Neuronal stem cell (in vitro differentiated cells): ENCODE measurements around the gene CDH2.
"Not testable (repeated sequence)": the region's sequence is repeated elsewhere in the genome, so short reads cannot be mapped to it uniquely, and the experiment has no call there.

Experiments used
- DNase-seq: peaks from one replicate; pipeline ENCODE4 v3.0.0-alpha.2; 2013; ENCODE audit warnings: low spot score
- H2AFZ ChIP-seq: one replicate; pipeline ENCODE4 v1.6.1; 2013; ENCODE audit warnings: mild to moderate bottlenecking, low read length, inconsistent platforms
- H2AK5ac ChIP-seq: 2 replicates; pipeline ENCODE4 v1.6.1; 2013; ENCODE audit warnings: low read depth, mild to moderate bottlenecking, inconsistent platforms, low read length, moderate library complexity, mixed read lengths
- H2BK120ac ChIP-seq: 2 replicates; pipeline ENCODE4 v1.6.1; 2013; ENCODE audit warnings: low read depth, mild to moderate bottlenecking, inconsistent platforms, low read length, moderate library complexity, mixed read lengths
- H2BK12ac ChIP-seq: one replicate; pipeline ENCODE4 v1.6.1; 2013; ENCODE audit warnings: low read length, inconsistent platforms
- H2BK15ac ChIP-seq: 2 replicates; pipeline ENCODE4 v1.6.1; 2013; ENCODE audit warnings: mild to moderate bottlenecking, low read length, inconsistent platforms, mixed read lengths
- H2BK5ac ChIP-seq: one replicate; pipeline ENCODE4 v1.6.1; 2013; ENCODE audit warnings: inconsistent platforms, mild to moderate bottlenecking, low read length, moderate library complexity
- H3K14ac ChIP-seq: one replicate; pipeline ENCODE4 v1.6.1; 2013; ENCODE audit warnings: low read length, inconsistent platforms
- H3K18ac ChIP-seq: 2 replicates; pipeline ENCODE4 v1.6.1; 2013; ENCODE audit warnings: low read length, inconsistent platforms
- H3K23ac ChIP-seq: 2 replicates; pipeline ENCODE4 v1.6.1; 2013; ENCODE audit warnings: low read depth, mild to moderate bottlenecking, mixed read lengths, low read length, inconsistent platforms; ENCODE audit not compliant: poor library complexity
- H3K27ac ChIP-seq: replicated peaks from 3 replicates; pipeline ENCODE4 v1.5.1; 2013; ENCODE audit warnings: low read length, inconsistent platforms
- H3K27me3 ChIP-seq, 3 experiments: 2 replicates each; pipeline ENCODE4 v1.6.1; 2013; ENCODE audit warnings: low read length in 3 of 3, mild to moderate bottlenecking in 2 of 3, inconsistent platforms in 1 of 3, low read depth in 1 of 3, mixed read lengths in 1 of 3, moderate library complexity in 1 of 3; ENCODE audit not compliant: control insufficient read depth in 3 of 3, insufficient read depth in 3 of 3
- H3K36me3 ChIP-seq, 2 donors: replicated peaks in 1 of 2; 2 replicates each; pipeline ENCODE4 v1.6.1; 2013; ENCODE audit warnings: low read length in 2 of 2; ENCODE audit not compliant: control insufficient read depth in 2 of 2, insufficient read depth in 2 of 2
- H3K4ac ChIP-seq: 2 replicates; pipeline ENCODE4 v1.6.1; 2013; ENCODE audit warnings: inconsistent platforms, mild to moderate bottlenecking, low read length, moderate library complexity
- H3K4me1 ChIP-seq, 2 donors: 1 replicate in 1 of 2; 2 replicates in 1 of 2; pipeline ENCODE4 v1.6.1; 2013; ENCODE audit warnings: low read length in 2 of 2, low read depth in 1 of 2; ENCODE audit not compliant: control insufficient read depth in 2 of 2, insufficient read depth in 1 of 2
- H3K4me2 ChIP-seq: one replicate; pipeline ENCODE4 v1.6.1; 2013; ENCODE audit warnings: mild to moderate bottlenecking, low read length, inconsistent platforms; ENCODE audit not compliant: insufficient read depth, poor library complexity, severe bottlenecking
- H3K4me3 ChIP-seq, 2 donors: 2 replicates each; pipeline ENCODE4 v1.5.1; 2013; ENCODE audit warnings: low read length in 2 of 2, mild to moderate bottlenecking in 2 of 2, inconsistent platforms in 1 of 2, moderate library complexity in 1 of 2
- H3K79me1 ChIP-seq: one replicate; pipeline ENCODE4 v1.6.1; 2013; ENCODE audit warnings: low read depth, mild to moderate bottlenecking, inconsistent platforms, low read length, moderate library complexity
- H3K9ac ChIP-seq: one replicate; pipeline ENCODE4 v1.6.1; 2013; ENCODE audit warnings: mild to moderate bottlenecking, low read depth, low read length, inconsistent platforms; ENCODE audit not compliant: poor library complexity
- H3K9me3 ChIP-seq, 2 donors: replicated peaks in 1 of 2; 2 replicates each; pipeline versions ENCODE3 to v1.6.1; 2013; ENCODE audit warnings: low read length in 2 of 2, mild to moderate bottlenecking in 2 of 2, inconsistent platforms in 1 of 2, low read depth in 1 of 2, mixed read lengths in 1 of 2, moderate library complexity in 1 of 2; ENCODE audit not compliant: control insufficient read depth in 2 of 2, insufficient read depth in 1 of 2
- H4K8ac ChIP-seq: one replicate; pipeline ENCODE4 v1.6.1; 2013; ENCODE audit warnings: low read depth, mild to moderate bottlenecking, inconsistent platforms, low read length, moderate library complexity
- H4K91ac ChIP-seq: one replicate; pipeline ENCODE4 v1.6.1; 2013; ENCODE audit warnings: low read length, low read depth, mild to moderate bottlenecking, inconsistent platforms; ENCODE audit not compliant: poor library complexity
- WGBS, 2 donors: extraction: QIAGEN DNeasy Blood & Tissue Kit; methylation state at CpG; one replicate each; pipeline ENCODE4 v1.1.7; 2013; ENCODE audit warnings: missing lambda C conversion rate in 2 of 2, mixed read lengths in 1 of 2; ENCODE audit not compliant: insufficient read length in 2 of 2, insufficient replicate concordance in 1 of 2; ENCODE audit errors: extremely low coverage in 2 of 2; 5-methylcytosine and 5-hydroxymethylcytosine counted together

Gene CDH2

DNA sequence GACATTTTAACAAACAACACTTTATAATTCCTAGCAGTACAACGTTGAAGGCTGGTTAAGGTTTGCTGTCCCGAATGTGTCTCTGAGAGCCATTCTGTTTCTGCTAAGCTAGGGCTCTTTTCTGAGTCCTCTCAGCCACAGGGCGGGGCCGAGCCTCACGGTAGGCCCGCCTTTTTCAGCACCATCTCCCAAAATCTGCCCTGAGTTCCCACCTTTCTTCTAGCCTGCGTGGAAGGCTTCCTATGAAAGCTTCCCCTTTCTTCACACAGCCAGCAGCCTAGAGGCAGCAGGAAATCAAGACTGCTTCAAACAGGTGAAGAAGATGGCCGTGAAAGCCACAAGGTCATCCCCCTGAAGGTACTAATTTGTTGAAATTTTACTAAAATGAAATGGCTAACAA lies 255.5 kb downstream of the CDH2 start:
- H2AK5ac ChIP-seq, result no peak overlapping the region
- peak overlapping the region; percentile 42 for H3K18ac ChIP-seq
- no peak overlapping the region for H3K14ac ChIP-seq
- H2AFZ ChIP-seq, result peak overlapping the region; percentile 61
- no peak for DNase-seq
- H3K4me2 ChIP-seq, result no peak overlapping the region
- no peak overlapping the region for H3K4me3 ChIP-seq
- H4K8ac ChIP-seq, result no peak overlapping the region
- H3K79me1 ChIP-seq, result no peaks in the 10 kb centered on the region
- H3K23ac ChIP-seq, result no peak overlapping the region
- no peaks in the 10 kb centered on the region for H3K27me3 ChIP-seq
- no peak overlapping the region for H3K9ac ChIP-seq
- no peak overlapping the region for H2BK15ac ChIP-seq
- no peaks in the 10 kb centered on the region for H3K36me3 ChIP-seq
- no peak overlapping the region for H4K91ac ChIP-seq
- no peak overlapping the region for H3K4ac ChIP-seq
- no CpG with 5 or more reads among the region's 8 CpGs for WGBS, 2 donors
- no peaks in the 10 kb centered on the region for H3K9me3 ChIP-seq
- H2BK120ac ChIP-seq, result no peak overlapping the region
- H2BK12ac ChIP-seq, result no peak overlapping the region
- no peak overlapping the region for H2BK5ac ChIP-seq
- peaks cover 14 to 31% of the 10 kb centered on the region in 2 donors for H3K4me1 ChIP-seq
- H3K27ac ChIP-seq, result peak overlapping the region; percentile 48

- no peak for DNase-seq
- Histone ChIP-seq H3K18ac (no peak overlapping the region), H3K23ac (no peak overlapping the region), H3K14ac (no peak overlapping the region), H3K9me3 (no peaks in the 10 kb centered on the region), H3K27me3 (no peaks in the 10 kb centered on the region), H2BK5ac (no peak overlapping the region), H2AK5ac (no peak overlapping the region), H3K27ac (peak overlapping the region; percentile 48), H4K8ac (no peak overlapping the region), H3K4ac (no peak overlapping the region), H2AFZ (peak overlapping the region; percentile 61), H2BK120ac (no peak overlapping the region), H3K9ac (no peak overlapping the region), H3K4me3 (no peak overlapping the region), H3K4me2 (no peak overlapping the region), H3K36me3 (no peaks in the 10 kb centered on the region), H4K91ac (no peak overlapping the region), H3K4me1 (peaks cover 14 to 31% of the 10 kb centered on the region in 2 donors), H2BK12ac (no peak overlapping the region), H3K79me1 (no peaks in the 10 kb centered on the region), H2BK15ac (no peak overlapping the region)
- no CpG with 5 or more reads among the region's 3 CpGs for WGBS, 2 donors
Measured at GRCh38 chr18:27920836-27921235, 256.1 kb downstream of the CDH2 start.

DNA sequence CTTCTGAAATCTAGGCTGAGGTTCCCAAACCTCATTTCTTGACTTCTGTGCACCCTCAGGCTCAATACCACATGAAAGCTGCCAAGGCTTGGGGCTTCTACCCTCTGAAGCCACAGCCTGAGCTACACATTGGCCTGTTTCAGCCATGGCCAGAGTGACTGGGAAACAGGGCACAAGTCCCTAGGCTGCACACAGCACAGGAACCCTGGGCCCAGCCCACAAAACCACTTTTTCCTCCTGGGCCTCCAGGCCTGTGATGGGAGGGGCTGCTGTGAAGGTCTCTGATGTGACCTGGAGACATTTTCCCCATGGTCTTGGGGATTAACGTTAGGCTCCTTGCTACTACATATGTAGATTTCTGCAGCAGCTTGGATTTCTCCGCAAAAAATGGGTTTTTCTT lies 270.7 kb downstream of the CDH2 start:
- not testable (repeated sequence) for H4K8ac ChIP-seq, H2BK120ac ChIP-seq, H3K9ac ChIP-seq, H3K4ac ChIP-seq, H3K27ac ChIP-seq, H3K4me1 ChIP-seq, H3K18ac ChIP-seq, H2BK5ac ChIP-seq, H3K23ac ChIP-seq, H3K14ac ChIP-seq, H3K27me3 ChIP-seq, H2AK5ac ChIP-seq, H3K36me3 ChIP-seq, H3K4me2 ChIP-seq, H3K79me1 ChIP-seq, H4K91ac ChIP-seq, H2AFZ ChIP-seq, H2BK12ac ChIP-seq, DNase-seq, H3K4me3 ChIP-seq, H2BK15ac ChIP-seq
- no CpG with 5 or more reads among the region's 2 CpGs for WGBS, 2 donors
- peaks cover 6 to 33% of the 10 kb centered on the region in 2 donors for H3K9me3 ChIP-seq

- Histone ChIP-seq H3K79me1 (peaks cover 2% of the 10 kb centered on the region), H3K4me3 (no peak overlapping the region), H2BK12ac (no peak overlapping the region), H3K4ac (no peak overlapping the region), H4K91ac (no peak overlapping the region), H2AFZ (no peak overlapping the region), H3K36me3 (no peaks in the 10 kb centered on the region), H3K4me1 (no peaks in the 10 kb centered on the region), H4K8ac (no peak overlapping the region), H3K27ac (no peak overlapping the region), H3K14ac (no peak overlapping the region), H2BK15ac (no peak overlapping the region), H2AK5ac (no peak overlapping the region), H3K23ac (no peak overlapping the region), H3K18ac (no peak overlapping the region), H3K9me3 (peaks cover 4 to 24% of the 10 kb centered on the region in 2 donors), H2BK120ac (no peak overlapping the region), H2BK5ac (no peak overlapping the region), H3K27me3 (no peaks in the 10 kb centered on the region), H3K9ac (no peak overlapping the region), H3K4me2 (no peak overlapping the region)
- DNase-seq, result no peak
- WGBS, 2 donors, result no CpG with 5 or more reads among the region's 3 CpGs
Measured at GRCh38 chr18:27903906-27904305, 273.0 kb downstream of the CDH2 start.
